HepG2 (cell line): Measurements from ENCODE around the gene CD34.

ENCODE experiments used
- CCAR2 ChIP-seq: fragments of 200-400 bp; formaldehyde crosslinking; optimal IDR thresholded peaks from 2 replicates; pipeline ENCODE3; 2018; ENCODE audit warnings: low read depth, mild to moderate bottlenecking, low read length, moderate library complexity
- NCOA1 ChIP-seq: sonication (generic); formaldehyde crosslinking; IDR thresholded peaks from 2 replicates; pipeline ENCODE4 v1.9.0; 2021; ENCODE audit warnings: missing genetic modification reagents
- NFIC ChIP-seq: IDR thresholded peaks from 2 replicates; pipeline ENCODE4 v1.6.1; 2012; ENCODE audit warnings: mild to moderate bottlenecking, low read length, inconsistent platforms
- SIN3B ChIP-seq: fragments of 150-350 bp; IDR thresholded peaks from 2 replicates; pipeline ENCODE4 v1.6.1; 2014; ENCODE audit warnings: low read length
- SP5 ChIP-seq: IDR thresholded peaks from 2 replicates; pipeline ENCODE4 v1.6.1; 2016; ENCODE audit warnings: low read depth, borderline replicate concordance
- YY1 ChIP-seq: IDR thresholded peaks from 2 replicates; pipeline ENCODE4 v1.6.1; 2011; ENCODE audit warnings: low read length, low read depth, moderate library complexity, mild to moderate bottlenecking; ENCODE audit not compliant: insufficient read depth, insufficient replicate concordance
- ZNF263 ChIP-seq: sonication (generic); formaldehyde crosslinking; IDR thresholded peaks from 2 replicates; pipeline ENCODE4 v1.4.0; 2020; ENCODE audit warnings: missing genetic modification reagents
- ZZZ3 ChIP-seq: sonication (generic); formaldehyde crosslinking; IDR thresholded peaks from 2 replicates; pipeline ENCODE4 v1.4.0; 2020; ENCODE audit warnings: missing genetic modification reagents, mild to moderate bottlenecking, borderline replicate concordance

- TF ChIP-seq YY1 (no peak), CCAR2 (no peak), SIN3B (no peak), SP5 (CRISPR knock-in tag) (no peak), NCOA1 (CRISPR knock-in tag) (no peak), ZZZ3 (CRISPR knock-in tag) (no peak), NFIC (no peak), ZNF263 (CRISPR knock-in tag) (no peak)
Observed at GRCh38 chr1:207870306-207871031, 40.5 kb downstream of the CD34 start.
